ENCODE measurements around the gene RPLP2.

RPLP2 gene

DNA sequence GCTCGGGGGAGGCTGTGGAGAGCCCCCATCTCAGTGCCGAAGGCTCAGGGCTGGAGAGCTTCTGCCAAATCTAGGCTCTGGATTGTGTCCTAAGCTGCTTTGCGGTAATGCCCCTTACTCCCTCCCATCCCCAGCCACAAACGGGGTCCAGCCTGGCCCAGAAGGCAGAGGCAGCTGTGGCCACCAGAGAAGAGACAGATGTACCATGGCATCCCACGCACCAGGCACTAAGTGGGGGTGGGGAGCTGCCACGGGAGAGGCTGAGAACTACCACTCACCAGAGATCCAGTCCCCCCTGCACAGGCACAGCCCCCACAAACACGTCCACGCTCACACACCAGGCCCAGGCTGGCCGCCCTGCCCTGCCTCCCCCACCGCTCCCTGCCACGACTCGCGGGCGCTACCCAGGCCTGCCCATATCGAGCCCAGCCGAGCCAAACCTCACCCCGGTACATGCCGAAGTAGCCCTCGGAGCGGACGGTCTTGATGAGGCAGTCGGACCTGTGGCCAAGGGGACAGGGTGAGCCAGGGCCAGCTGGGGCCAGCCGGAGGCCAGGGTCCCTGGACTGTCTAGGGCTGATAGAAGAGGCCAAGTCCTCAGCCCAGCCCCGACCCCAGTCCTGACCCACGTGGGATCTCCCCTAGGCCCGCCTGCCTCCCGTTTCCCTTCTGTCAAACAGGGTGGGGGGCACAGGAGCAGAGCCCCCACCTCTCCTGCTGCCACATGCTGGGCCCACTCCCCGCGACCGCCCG, 15.6 kb upstream of the RPLP2 start:
- no peaks in the 10 kb centered on the region for H3K9me3 ChIP-seq (ENCODE audit: control insufficient read depth in 1 of 2, low read length in 2 of 2)
- H3K27ac ChIP-seq (ENCODE audit: low read length) = no peak overlapping the region
- peaks cover 0 to 20% of the 10 kb centered on the region in 2 donors for H3K36me3 ChIP-seq (ENCODE audit: control insufficient read depth in 1 of 2, insufficient read depth in 2 of 2, low read length in 2 of 2)
- H3K4me1 ChIP-seq (ENCODE audit: control insufficient read depth in 1 of 2, insufficient read depth in 2 of 2, low read length in 2 of 2) = peaks cover 7 to 34% of the 10 kb centered on the region in 2 donors
- H3K27me3 ChIP-seq (ENCODE audit: low read depth, low read length) = peaks cover 5% of the 10 kb centered on the region
- no peak overlapping the region for H3K4me3 ChIP-seq (ENCODE audit: low read depth in 1 of 2, low read length in 2 of 2)

DNA sequence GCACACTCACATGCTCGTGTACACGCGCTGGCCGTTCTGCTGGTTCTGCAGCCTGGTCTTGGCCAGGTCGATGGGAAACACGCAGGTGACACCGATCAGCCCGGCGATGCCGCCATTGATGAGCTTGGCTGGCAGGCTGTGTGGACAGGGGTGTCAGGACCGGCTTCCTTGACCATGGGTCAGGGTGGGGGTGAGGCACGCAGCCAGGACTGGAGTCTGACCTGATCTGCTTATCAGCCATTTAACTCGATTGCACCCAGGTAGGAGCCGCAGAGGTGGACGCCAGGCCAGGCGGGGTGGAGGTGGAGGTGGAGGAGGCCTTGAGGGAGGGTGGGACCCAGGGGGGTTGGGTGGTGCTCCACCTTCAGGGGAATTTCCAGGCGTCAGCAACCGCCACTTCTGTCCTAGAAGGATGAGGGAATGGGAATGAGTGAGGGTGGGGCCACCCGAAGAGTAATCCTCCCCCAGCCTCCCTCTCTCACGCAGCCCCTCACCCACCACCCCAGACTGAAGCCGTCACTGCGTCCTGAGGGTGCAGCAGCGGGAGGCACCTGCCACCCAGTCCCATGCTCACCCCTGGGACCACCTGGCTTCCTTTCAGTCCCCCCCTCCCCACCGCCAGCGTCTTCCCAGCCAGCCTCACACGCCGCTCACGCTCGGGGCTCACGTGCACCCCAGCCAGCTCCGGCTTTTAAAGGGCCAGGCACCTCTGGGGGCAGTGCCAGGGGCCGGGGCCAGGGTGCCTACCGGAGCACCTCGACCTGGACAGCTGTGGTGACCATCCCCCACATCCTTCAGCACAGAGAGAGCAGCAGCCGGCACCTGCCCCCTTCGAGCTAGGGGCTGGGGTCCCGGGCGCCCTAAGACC, 14.8 kb upstream of the RPLP2 start:
- Histone ChIP-seq H3K27me3 (ENCODE audit: low read depth, low read length) (no peaks in the 10 kb centered on the region), H3K27ac (ENCODE audit: low read length) (no peak overlapping the region), H3K4me1 (ENCODE audit: control insufficient read depth in 1 of 2, insufficient read depth in 2 of 2, low read length in 2 of 2) (peaks cover 7 to 29% of the 10 kb centered on the region in 2 donors), H3K4me3 (ENCODE audit: low read depth in 1 of 2, low read length in 2 of 2) (peak overlapping the region in 1 of 2 donors; percentile 88), H3K36me3 (ENCODE audit: control insufficient read depth in 1 of 2, insufficient read depth in 2 of 2, low read length in 2 of 2) (peaks cover 0 to 21% of the 10 kb centered on the region in 2 donors), H3K9me3 (ENCODE audit: control insufficient read depth in 1 of 2, low read length in 2 of 2) (no peaks in the 10 kb centered on the region)

DNA sequence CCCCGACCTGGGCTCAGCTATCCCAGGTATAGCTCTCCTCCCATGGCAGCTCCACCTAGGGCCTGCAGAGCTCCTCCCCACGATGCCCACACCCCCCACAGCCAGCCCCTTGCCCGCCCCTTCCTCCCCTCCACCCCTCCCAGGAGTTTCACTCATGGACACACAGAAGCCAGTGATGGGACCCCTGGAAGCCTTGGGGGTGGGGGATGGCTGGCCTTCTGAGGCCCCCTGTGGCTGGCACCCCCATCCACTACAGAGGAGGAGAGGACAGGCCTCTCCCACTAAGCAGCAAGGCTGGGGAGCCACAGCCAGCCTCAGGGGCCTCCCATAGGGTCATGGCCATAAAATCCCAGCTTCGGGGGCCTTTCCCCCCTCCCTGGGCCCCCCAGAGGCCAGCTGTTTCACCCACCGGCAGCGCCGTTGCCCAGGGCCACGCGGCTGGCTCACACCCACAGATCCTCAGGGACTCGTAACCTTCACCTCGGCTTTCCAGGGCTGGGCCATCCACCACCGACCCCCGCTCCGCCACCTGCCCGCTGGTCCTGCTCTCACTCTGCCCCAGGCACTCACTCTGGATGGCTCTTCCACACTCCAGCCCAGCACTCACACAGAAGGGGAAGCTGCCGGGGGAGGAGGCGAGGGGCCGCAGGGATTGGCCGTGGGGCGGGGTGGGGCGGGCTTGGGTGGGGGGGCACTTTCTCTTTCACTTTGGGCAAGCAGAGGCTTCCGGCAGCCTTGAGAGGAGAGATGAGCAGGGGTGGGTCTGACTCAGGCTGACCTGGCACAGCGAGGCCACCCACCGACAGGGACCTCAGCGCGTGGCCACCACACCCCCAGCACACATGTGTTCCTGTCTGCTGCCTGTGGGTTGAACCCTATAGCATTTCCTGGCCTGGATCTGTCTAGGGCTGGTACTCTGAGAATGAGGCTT, 13.9 kb upstream of the RPLP2 start:
- Histone ChIP-seq H3K4me1 (ENCODE audit: control insufficient read depth in 1 of 2, insufficient read depth in 2 of 2, low read length in 2 of 2) (peaks cover 7 to 29% of the 10 kb centered on the region in 2 donors), H3K9me3 (ENCODE audit: control insufficient read depth in 1 of 2, low read length in 2 of 2) (no peaks in the 10 kb centered on the region), H3K4me3 (ENCODE audit: low read depth in 1 of 2, low read length in 2 of 2) (peak overlapping the region; percentile 80 to 88), H3K36me3 (ENCODE audit: control insufficient read depth in 1 of 2, insufficient read depth in 2 of 2, low read length in 2 of 2) (peaks cover 0 to 30% of the 10 kb centered on the region in 2 donors), H3K27ac (ENCODE audit: low read length) (peak overlapping the region; percentile 85), H3K27me3 (ENCODE audit: low read depth, low read length) (no peaks in the 10 kb centered on the region)

DNA sequence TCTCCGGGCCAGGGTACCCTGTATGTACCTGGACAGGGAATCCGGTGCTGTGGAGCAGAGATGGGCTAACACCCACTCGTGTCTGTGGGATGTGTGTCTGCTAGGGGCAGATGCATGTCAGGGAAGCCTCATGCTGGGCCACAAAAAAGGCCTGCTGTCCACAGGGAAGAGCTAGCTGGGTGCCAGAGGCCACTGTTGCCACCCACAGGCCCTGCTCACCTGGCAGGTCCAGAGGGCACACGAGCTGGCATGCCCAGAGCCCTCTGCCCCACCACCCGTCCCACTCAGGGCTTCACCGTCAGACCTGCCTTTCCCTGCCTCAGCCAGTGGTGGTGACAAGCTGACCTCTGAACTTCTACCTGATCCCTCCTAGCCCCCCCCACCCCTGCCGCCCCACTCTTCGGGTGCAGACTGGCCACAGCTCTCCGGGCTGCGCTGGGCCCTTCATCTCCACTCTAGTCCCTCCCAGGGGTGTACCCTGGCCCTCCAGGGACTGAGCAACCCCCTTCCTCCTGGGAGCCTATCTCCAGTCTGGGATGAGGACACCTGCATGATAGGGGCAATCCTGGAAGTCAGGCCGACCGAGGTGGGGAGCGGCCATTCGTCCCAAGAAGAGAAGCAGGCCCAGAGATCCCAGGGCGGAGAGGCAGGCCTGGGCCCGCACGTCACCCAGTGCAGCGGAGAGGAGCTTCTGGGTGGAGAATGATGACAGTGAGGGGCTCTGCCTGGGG, 13.0 kb upstream of the RPLP2 start:
- Histone ChIP-seq H3K27me3 (ENCODE audit: low read depth, low read length) (no peaks in the 10 kb centered on the region), H3K36me3 (ENCODE audit: control insufficient read depth in 1 of 2, insufficient read depth in 2 of 2, low read length in 2 of 2) (peaks cover 0 to 34% of the 10 kb centered on the region in 2 donors), H3K27ac (ENCODE audit: low read length) (peak overlapping the region; percentile 85)

DNA sequence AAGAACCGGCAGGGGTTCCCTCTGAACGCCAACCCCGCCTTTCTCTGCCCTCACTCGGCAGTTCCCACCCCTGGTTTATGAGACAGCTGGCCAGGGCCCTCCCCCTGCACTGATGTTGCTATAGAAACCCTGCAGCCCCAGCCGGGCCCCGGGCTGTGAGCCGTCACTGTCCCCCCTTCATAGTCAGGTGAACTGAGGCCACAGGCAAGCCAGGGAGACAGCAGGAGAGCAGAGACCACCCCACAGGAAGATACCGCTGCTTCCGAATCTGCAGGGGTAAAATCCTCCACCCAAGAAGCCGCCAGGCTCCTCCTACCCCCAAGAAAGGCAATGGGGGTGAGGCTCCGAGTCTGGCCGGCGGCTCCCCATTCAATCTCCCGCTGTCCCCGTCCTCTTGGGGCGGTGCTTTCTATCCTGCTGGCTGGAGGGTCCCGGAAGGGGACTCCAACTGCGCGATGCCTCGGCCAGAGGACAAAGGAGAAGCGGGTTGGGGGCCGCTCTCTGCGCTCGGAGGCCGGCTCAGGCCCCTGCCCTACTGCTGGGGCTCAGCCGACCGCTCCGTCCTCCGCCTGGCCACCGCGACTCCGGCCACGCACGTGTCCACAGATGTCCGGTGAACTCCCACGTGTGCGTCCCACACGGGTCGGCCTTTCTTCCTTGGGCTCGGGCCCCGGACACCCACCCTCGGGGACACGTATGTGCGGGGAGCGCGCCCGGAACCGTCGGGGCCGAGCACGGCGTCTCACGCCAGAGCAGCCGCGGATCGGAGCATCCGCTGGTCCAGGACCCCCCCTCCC, 12.3 kb upstream of the RPLP2 start:
- no peaks in the 10 kb centered on the region for H3K9me3 ChIP-seq (ENCODE audit: control insufficient read depth in 1 of 2, low read length in 2 of 2)
- H3K27ac ChIP-seq (ENCODE audit: low read length) = peak overlapping the region; percentile 85
- peaks cover 0 to 31% of the 10 kb centered on the region in 2 donors for H3K36me3 ChIP-seq (ENCODE audit: control insufficient read depth in 1 of 2, insufficient read depth in 2 of 2, low read length in 2 of 2)
- no peaks in the 10 kb centered on the region for H3K27me3 ChIP-seq (ENCODE audit: low read depth, low read length)
- peaks cover 7 to 29% of the 10 kb centered on the region in 2 donors for H3K4me1 ChIP-seq (ENCODE audit: control insufficient read depth in 1 of 2, insufficient read depth in 2 of 2, low read length in 2 of 2)
- H3K4me3 ChIP-seq (ENCODE audit: low read depth in 1 of 2, low read length in 2 of 2) = peak overlapping the region; percentile 80 to 88

More for the DNA sequence above, 13.0 kb upstream of the RPLP2 start:
- Histone ChIP-seq H3K4me1 (ENCODE audit: control insufficient read depth in 1 of 2, insufficient read depth in 2 of 2, low read length in 2 of 2) (peaks cover 7 to 29% of the 10 kb centered on the region in 2 donors), H3K4me3 (ENCODE audit: low read depth in 1 of 2, low read length in 2 of 2) (peak overlapping the region; percentile 80 to 88), H3K9me3 (ENCODE audit: control insufficient read depth in 1 of 2, low read length in 2 of 2) (no peaks in the 10 kb centered on the region)

DNA sequence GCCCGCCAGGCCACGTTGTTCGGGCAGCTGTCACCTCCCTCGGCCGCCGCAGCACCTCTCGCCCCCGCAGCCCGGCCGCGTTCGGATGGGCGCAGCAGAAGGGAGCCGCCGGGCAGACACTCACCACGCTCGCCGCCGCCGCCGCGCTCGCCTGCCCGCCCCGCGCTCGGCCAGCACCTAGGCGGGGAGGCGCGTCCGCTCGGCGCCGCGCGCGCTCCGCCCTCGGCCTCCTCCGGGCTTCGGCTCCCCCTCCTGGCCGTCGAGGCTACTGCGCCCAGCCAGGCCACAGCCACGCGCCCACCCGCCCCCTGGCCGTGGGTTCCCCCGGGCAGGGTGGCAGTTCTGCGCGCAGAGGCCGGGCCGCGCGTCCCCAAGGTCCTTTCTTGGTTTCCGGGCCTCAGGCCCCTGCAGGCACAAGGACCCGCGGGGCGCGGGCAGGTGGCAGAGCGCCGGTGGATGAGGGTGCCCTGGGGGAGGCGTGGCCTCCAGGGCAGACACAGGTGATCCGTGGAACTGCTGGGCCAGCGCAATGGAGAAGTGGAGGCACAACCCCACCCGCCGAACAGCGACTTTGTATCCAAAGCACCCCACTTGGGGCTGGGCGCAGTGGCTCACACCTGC, 11.6 kb upstream of the RPLP2 start, which contains the start of gene SLC25A22:
Gene SLC25A22 (minus strand): TSS at position 189 of the 621 bp plus-strand sequence. CDS start 3,275 bp downstream, outside the sequence.
- Histone ChIP-seq H3K27me3 (ENCODE audit: low read depth, low read length) (no peaks in the 10 kb centered on the region), H3K36me3 (ENCODE audit: control insufficient read depth in 1 of 2, insufficient read depth in 2 of 2, low read length in 2 of 2) (peaks cover 0 to 28% of the 10 kb centered on the region in 2 donors), H3K4me3 (ENCODE audit: low read depth in 1 of 2, low read length in 2 of 2) (peak within 1 kb of the TSS; percentile 80 to 88), H3K9me3 (ENCODE audit: control insufficient read depth in 1 of 2, low read length in 2 of 2) (no peaks in the 10 kb centered on the region), H3K4me1 (ENCODE audit: control insufficient read depth in 1 of 2, insufficient read depth in 2 of 2, low read length in 2 of 2) (peaks cover 7 to 29% of the 10 kb centered on the region in 2 donors), H3K27ac (ENCODE audit: low read length) (peak within 1 kb of the TSS; percentile 85)

DNA sequence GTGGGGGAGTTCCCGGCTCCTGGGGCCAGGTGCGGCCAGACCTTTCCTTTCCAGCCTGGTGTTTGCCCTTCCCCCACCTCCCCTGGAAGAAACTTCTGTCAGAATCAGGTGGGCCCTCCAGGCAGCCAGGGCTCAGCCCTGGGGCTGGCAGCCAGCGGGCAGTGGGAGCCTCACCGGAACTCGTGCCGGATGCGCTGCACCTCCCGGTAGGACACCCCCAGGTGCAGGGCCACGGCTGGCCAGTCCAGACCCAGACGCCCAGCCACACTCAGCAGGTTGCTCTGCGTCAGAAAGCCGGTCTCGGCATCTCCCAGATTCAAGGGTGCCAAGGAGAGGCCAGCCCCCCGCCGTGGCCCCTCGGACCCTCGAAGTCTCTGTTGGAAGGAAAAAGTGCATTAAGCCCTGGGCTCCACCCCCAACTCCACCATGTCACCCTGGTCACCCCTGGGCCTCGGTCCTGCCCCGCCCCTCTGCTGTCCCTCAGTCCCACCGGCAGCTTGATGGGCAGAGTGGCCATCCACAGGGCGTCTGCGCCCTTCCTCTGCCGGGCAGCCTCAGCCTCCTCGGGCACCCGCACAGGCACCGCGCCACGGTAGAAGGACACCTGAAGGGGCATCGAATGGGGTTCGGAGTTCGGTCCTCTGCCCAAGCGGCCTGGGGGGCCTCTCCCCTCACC, 10.0 kb upstream of the RPLP2 start:
- Histone ChIP-seq H3K9me3 (ENCODE audit: control insufficient read depth in 1 of 2, low read length in 2 of 2) (no peaks in the 10 kb centered on the region), H3K36me3 (ENCODE audit: control insufficient read depth in 1 of 2, insufficient read depth in 2 of 2, low read length in 2 of 2) (peaks cover 0 to 26% of the 10 kb centered on the region in 2 donors), H3K27me3 (ENCODE audit: low read depth, low read length) (no peaks in the 10 kb centered on the region), H3K4me3 (ENCODE audit: low read depth in 1 of 2, low read length in 2 of 2) (no peak overlapping the region), H3K4me1 (ENCODE audit: control insufficient read depth in 1 of 2, insufficient read depth in 2 of 2, low read length in 2 of 2) (peaks cover 11 to 34% of the 10 kb centered on the region in 2 donors), H3K27ac (ENCODE audit: low read length) (no peak overlapping the region)

DNA sequence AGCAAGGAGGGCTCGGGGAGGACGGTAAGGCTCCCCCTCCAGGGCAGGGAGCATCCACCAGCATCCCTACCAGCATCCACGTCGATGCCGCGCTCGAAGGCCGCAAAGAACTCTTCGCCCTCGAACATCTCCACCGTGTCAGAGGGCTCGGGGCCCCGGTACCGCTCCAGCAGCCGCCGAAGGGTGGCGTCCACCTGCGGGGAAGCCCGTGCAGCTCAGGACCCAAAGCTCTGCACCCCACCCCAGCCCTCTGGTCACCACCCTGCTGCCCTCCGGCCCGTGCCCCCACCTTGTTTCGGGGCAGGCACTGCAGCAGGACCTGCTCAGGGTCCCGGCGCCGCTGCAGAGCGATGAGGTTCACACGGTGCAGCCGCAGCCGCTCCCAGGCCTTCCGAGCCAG, 9.3 kb upstream of the RPLP2 start:
- no peak overlapping the region for H3K4me3 ChIP-seq (ENCODE audit: low read depth in 1 of 2, low read length in 2 of 2)
- H3K36me3 ChIP-seq (ENCODE audit: control insufficient read depth in 1 of 2, insufficient read depth in 2 of 2, low read length in 2 of 2) = peaks cover 0 to 26% of the 10 kb centered on the region in 2 donors
- peaks cover 11 to 30% of the 10 kb centered on the region in 2 donors for H3K4me1 ChIP-seq (ENCODE audit: control insufficient read depth in 1 of 2, insufficient read depth in 2 of 2, low read length in 2 of 2)
- no peaks in the 10 kb centered on the region for H3K27me3 ChIP-seq (ENCODE audit: low read depth, low read length)
- no peaks in the 10 kb centered on the region for H3K9me3 ChIP-seq (ENCODE audit: control insufficient read depth in 1 of 2, low read length in 2 of 2)
- H3K27ac ChIP-seq (ENCODE audit: low read length) = no peak overlapping the region

DNA sequence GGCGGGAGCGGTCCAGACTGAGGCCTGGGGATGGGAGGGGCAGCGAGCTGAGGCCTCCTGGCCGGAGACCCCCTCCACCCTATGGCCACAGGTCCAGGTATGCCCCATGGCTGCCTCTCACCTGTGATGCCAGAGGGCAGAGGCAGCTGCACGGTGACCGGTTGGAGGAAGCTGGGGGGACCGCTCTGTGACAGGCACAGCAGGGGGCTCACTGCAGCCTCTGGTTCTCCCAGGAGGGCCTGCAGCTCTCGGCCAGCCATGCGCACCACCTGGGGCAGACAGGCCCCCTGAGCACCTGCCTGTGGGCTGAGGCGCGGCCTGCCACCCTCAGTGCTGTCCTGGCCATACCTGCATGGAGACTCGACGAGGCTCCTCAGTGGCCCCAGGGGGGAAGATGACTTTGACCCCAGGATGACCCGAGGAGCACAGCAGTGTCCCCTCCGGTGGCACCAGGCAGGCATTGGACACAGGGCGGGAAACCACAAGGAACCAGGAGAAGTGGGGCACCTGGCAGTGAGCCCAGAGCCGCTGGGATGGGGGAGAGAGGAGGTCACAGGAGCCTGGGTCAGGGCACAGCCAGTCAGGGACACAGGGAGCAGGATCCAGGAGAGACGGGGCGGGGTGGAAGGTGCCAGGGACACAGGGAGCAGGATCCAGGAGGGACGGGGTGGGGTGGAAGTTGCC, 8.5 kb upstream of the RPLP2 start:
- H3K27me3 ChIP-seq (ENCODE audit: low read depth, low read length) = no peaks in the 10 kb centered on the region
- no peaks in the 10 kb centered on the region for H3K9me3 ChIP-seq (ENCODE audit: control insufficient read depth in 1 of 2, low read length in 2 of 2)
- peaks cover 11 to 25% of the 10 kb centered on the region in 2 donors for H3K4me1 ChIP-seq (ENCODE audit: control insufficient read depth in 1 of 2, insufficient read depth in 2 of 2, low read length in 2 of 2)
- no peak overlapping the region for H3K4me3 ChIP-seq (ENCODE audit: low read depth in 1 of 2, low read length in 2 of 2)
- no peak overlapping the region for H3K27ac ChIP-seq (ENCODE audit: low read length)
- H3K36me3 ChIP-seq (ENCODE audit: control insufficient read depth in 1 of 2, insufficient read depth in 2 of 2, low read length in 2 of 2) = peaks cover 0 to 26% of the 10 kb centered on the region in 2 donors
